Right atrium auricular region (tissue), 2 donors: ENCODE results near the gene PCDHAC2. TPM values are rescaled to one million over a fixed set of nuclear protein-coding genes. Genes with fewer than 3 reads are reported as not detected.

Experiments used
- DNase-seq: peaks from one replicate; pipeline ENCODE4 v3.0.0-alpha.2; 2019; ENCODE audit warnings: low spot score
- H3K27ac ChIP-seq, 2 donors: fragments of 200-600 bp; sonication (generic); 1 replicate in 1 of 2; 2 replicates in 1 of 2; pipeline ENCODE4 v1.5.1; 2016 to 2019
- H3K27me3 ChIP-seq, 2 donors: fragments of 200-600 bp; sonication (generic); one replicate each; pipeline versions ENCODE4 v1.5.1 to v1.6.0; 2017 to 2019
- H3K36me3 ChIP-seq: fragments of 200-600 bp; sonication (generic); one replicate; pipeline ENCODE4 v1.5.1; 2016
- H3K4me1 ChIP-seq, 2 donors: fragments of 200-600 bp; sonication (generic); one replicate each; pipeline versions ENCODE4 v1.5.1 to v1.6.0; 2017 to 2019
- H3K4me3 ChIP-seq, 2 donors: fragments of 200-600 bp; sonication (generic); 1 replicate in 1 of 2; 2 replicates in 1 of 2; pipeline ENCODE4 v1.5.1; 2017 to 2019; ENCODE audit warnings: mild to moderate bottlenecking in 1 of 2, moderate library complexity in 1 of 2
- H3K9me3 ChIP-seq, 2 donors: fragments of 200-600 bp; sonication (generic); one replicate each; pipeline ENCODE4 v1.5.1; 2019
- total RNA-seq, 2 donors: library from RNA; depleted of rRNA; stranded (reverse); fragments of >200 nt; gene quantifications; one replicate each; pipeline ENCODE4 v1.1.0, GENCODE V29; 2016
- TF ChIP-seq, protein P1 (sequence below), 2 donors: fragments of 200-600 bp; sonication (generic); IDR thresholded peaks; one replicate each; pipeline ENCODE4 v1.5.1; 2019; ENCODE audit warnings: antibody characterized with exemption in 2 of 2

Gene PCDHAC2
- total RNA-seq, 2 donors from 2014 or later: 3.7 to 4.1 TPM

DNA sequence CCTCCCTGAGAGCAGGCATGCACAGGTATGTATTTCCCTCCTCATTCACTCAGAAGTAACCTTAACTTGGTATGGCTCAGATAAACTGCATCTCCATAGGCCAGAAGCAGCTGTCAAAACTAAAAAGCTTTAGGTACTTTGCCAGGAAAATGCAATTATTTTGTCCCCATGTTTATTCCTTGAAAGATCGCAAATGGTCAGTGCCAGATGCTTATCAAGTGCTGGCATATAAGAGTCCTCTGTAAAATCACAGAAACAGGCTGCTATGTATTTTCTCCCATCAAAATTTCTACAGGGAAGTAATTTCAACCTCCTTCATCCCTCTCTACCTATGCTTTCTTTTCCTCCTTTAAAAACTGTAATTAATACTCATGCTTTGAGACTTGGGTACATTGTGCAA is 12.7 kb downstream of the PCDHAC2 start:
- DNase-seq: no peak
- TF ChIP-seq, protein P1, sequence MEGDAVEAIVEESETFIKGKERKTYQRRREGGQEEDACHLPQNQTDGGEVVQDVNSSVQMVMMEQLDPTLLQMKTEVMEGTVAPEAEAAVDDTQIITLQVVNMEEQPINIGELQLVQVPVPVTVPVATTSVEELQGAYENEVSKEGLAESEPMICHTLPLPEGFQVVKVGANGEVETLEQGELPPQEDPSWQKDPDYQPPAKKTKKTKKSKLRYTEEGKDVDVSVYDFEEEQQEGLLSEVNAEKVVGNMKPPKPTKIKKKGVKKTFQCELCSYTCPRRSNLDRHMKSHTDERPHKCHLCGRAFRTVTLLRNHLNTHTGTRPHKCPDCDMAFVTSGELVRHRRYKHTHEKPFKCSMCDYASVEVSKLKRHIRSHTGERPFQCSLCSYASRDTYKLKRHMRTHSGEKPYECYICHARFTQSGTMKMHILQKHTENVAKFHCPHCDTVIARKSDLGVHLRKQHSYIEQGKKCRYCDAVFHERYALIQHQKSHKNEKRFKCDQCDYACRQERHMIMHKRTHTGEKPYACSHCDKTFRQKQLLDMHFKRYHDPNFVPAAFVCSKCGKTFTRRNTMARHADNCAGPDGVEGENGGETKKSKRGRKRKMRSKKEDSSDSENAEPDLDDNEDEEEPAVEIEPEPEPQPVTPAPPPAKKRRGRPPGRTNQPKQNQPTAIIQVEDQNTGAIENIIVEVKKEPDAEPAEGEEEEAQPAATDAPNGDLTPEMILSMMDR (IDR thresholded peaks at IDR 0.05): no peak
- Histone ChIP-seq H3K4me1 (no peaks in the 10 kb centered on the region), H3K36me3 (no peaks in the 10 kb centered on the region), H3K9me3 (no peaks in the 10 kb centered on the region), H3K27ac (no peak overlapping the region), H3K27me3 (no peaks in the 10 kb centered on the region), H3K4me3 (no peak overlapping the region)

DNA sequence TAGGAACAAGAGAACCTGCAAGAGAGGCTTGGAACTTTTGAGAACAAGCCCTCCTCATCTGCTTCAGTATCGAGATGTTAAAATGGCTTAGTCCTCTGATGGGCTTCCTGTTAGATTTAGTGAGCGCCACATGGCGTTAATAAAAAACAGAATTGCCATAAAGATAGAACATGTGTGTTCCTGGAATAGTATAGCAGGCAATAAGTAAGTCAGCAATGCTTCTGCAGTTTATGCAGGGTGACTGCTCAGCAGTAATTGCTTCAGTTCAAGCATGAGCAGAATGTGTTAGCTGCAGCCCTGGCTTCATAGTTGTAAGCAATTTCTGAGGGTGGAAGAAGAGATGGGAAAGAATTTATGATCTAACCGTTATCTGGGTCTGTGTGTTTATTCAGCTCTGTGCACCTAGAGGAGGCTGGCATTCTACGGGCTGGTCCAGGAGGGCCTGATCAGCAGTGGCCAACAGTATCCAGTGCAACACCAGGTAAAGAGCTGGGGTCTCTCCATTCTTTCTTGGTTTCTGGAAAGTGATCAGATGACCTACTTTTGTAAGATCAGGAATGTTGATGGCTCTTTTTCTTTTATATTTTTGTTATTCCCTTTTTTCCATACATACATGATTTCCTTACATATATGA is 15.9 kb downstream of the PCDHAC2 start:
- no peaks in the 10 kb centered on the region for H3K4me1 ChIP-seq
- no peaks in the 10 kb centered on the region for H3K27me3 ChIP-seq
- H3K36me3 ChIP-seq: no peaks in the 10 kb centered on the region
- TF ChIP-seq, protein P1 (IDR thresholded peaks at IDR 0.05): no peak
- H3K27ac ChIP-seq: no peak overlapping the region
- H3K9me3 ChIP-seq: no peaks in the 10 kb centered on the region
- no peak for DNase-seq
- H3K4me3 ChIP-seq: no peak overlapping the region

DNA sequence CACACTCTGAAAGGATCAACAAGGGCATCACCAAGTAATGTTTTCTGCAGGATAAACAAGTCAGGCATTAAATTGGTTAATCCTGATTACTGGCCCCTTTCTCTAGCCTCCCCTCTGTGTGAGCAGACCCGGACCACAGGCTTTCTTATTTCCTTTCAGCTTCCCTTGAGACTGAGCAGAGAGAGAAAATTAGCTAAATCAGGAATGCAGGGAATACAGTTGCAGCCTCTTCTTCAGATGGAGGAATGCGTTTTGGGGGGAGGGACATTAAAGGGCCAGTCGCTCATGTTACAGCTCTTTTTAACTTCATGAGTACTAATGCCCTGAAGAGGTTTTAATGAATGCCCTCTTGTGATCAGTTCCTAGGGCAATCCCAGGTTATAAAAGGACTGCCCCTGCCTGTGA is 19.8 kb downstream of the PCDHAC2 start:
- no peaks in the 10 kb centered on the region for H3K36me3 ChIP-seq
- H3K27me3 ChIP-seq: no peaks in the 10 kb centered on the region
- TF ChIP-seq, protein P1 (IDR thresholded peaks at IDR 0.05): no peak
- H3K4me3 ChIP-seq: no peak overlapping the region
- no peaks in the 10 kb centered on the region for H3K9me3 ChIP-seq
- DNase-seq: no peak
- H3K27ac ChIP-seq: no peak overlapping the region
- H3K4me1 ChIP-seq: no peaks in the 10 kb centered on the region

DNA sequence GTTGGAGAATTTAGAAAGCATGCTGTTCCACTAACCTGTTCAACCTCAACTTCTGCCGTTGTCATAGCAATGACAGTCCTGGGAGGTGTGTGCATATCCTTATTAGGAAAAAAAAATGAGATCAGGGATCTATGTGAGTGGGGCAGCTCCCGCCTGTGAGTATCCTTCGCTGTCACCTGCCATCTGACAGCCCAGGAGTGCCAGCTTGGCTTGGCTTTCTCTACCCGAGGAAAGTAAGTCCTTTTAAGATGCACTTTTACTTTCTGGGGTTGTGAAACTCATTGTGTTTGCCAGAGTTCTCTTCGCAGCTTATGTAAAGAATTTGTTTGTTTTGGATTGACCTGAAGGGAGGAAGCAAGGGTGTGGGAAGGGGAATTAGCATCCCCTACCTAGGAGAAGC is 21.8 kb downstream of the PCDHAC2 start:
- DNase-seq: no peak
- H3K4me1 ChIP-seq: no peaks in the 10 kb centered on the region
- H3K9me3 ChIP-seq: no peaks in the 10 kb centered on the region
- TF ChIP-seq, protein P1 (IDR thresholded peaks at IDR 0.05): no peak
- no peaks in the 10 kb centered on the region for H3K27me3 ChIP-seq
- no peak overlapping the region for H3K4me3 ChIP-seq
- H3K36me3 ChIP-seq: no peaks in the 10 kb centered on the region
- H3K27ac ChIP-seq: no peak overlapping the region

DNA sequence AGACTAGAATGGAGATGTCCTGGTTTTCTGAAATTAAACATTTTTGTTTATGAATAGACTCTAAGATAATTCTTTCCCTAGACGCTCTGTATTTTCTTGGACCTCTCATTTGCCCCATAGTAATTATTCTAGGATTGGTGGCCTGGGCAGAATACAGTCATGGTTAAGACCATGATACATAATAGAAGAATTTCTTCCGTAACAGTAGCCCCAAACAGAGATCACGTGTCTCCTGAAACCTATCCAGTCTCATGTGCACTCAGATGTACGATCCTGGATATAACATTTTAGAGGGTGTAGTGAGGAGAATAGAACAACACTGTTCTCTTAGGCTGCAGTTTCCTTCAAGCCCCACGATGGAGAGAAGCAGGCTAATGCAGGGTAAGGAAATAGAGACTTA is 22.3 kb downstream of the PCDHAC2 start:
- DNase-seq: no peak
- no peaks in the 10 kb centered on the region for H3K36me3 ChIP-seq
- no peaks in the 10 kb centered on the region for H3K4me1 ChIP-seq
- H3K27ac ChIP-seq: no peak overlapping the region
- no peaks in the 10 kb centered on the region for H3K9me3 ChIP-seq
- H3K4me3 ChIP-seq: no peak overlapping the region
- H3K27me3 ChIP-seq: no peaks in the 10 kb centered on the region
- TF ChIP-seq, protein P1 (IDR thresholded peaks at IDR 0.05): no peak
